CD4-positive, alpha-beta T cell treated with Interleukin-15 for 4 hours (primary cell): ENCODE measurements around the gene SNX15.
A peak's percentile ranks its signal among the peaks of the same experiment; 100 is the strongest.
"Not testable (repeated sequence)": the region's sequence is repeated elsewhere in the genome, so short reads cannot be mapped to it uniquely, and the experiment has no call there.

Source experiments
- DNase-seq: peaks from one replicate; pipeline ENCODE4 v3.0.0-alpha.2; 2020; ENCODE audit warnings: low spot score

Gene SNX15, protein sequence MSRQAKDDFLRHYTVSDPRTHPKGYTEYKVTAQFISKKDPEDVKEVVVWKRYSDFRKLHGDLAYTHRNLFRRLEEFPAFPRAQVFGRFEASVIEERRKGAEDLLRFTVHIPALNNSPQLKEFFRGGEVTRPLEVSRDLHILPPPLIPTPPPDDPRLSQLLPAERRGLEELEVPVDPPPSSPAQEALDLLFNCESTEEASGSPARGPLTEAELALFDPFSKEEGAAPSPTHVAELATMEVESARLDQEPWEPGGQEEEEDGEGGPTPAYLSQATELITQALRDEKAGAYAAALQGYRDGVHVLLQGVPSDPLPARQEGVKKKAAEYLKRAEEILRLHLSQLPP

DNA sequence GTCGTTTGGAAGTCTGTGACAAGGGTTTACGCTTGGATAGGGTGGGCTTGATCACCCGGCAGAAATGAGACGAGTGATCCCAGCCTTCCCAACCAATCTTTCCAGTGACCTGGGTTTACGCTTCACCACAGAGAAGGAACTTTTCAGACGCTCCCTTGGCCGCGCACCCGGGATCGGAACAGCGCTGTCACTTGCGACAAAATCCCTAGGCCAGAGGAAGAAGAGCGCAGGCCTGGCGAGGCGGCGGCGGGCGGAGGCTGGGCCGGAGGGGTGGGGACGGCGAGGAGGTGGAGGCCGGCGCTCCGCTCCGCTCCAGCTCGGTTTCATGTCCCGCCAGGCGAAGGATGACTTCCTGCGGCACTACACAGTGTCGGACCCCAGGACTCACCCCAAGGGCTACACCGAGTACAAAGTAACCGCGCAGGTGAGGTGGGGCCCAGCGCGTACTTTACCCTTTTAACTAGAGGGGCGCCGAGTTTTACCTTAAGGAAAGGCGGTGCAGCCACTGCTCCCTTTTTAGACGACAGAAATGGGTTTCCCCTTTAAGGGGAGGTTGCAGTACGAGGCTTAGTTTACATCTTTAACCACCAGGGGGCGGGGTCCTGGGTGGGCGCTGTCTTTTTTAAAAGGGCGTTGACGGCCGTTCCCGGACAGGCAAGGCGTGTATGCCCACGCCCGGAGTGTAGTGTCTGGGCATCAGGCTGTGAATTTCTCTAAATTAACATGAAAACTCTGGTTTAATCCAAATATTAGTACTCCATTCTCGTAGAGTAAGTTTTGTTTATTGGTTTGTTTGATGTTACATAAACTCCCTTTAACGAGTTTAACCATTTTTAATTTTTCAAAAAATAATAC, at the start of gene SNX15:
TSS of gene SNX15 (plus strand) at position 227 of the 855 bp plus-strand sequence. CDS start at position 326, 99 bp downstream.
- peak; percentile 97 for DNase-seq

DNA sequence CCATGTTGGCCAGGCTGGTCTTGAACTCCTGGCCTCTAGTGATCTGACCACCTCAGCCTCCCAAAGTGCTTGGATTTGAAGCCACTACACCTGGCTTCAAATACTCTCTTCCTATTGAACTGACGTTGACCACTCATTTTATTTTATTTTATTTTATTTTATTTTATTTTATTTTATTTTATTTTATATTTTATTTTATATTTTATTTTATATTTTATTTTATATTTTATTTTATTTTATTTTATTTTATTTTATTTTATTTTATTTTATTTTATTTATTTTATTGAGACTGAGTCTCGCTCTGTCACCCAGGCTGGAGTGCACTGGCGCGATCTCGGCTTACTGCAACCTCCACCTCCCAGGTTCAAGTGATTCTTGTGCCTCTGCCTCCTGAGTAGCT, 43.9 kb upstream of the SNX15 start:
- not testable (repeated sequence) for DNase-seq

DNA sequence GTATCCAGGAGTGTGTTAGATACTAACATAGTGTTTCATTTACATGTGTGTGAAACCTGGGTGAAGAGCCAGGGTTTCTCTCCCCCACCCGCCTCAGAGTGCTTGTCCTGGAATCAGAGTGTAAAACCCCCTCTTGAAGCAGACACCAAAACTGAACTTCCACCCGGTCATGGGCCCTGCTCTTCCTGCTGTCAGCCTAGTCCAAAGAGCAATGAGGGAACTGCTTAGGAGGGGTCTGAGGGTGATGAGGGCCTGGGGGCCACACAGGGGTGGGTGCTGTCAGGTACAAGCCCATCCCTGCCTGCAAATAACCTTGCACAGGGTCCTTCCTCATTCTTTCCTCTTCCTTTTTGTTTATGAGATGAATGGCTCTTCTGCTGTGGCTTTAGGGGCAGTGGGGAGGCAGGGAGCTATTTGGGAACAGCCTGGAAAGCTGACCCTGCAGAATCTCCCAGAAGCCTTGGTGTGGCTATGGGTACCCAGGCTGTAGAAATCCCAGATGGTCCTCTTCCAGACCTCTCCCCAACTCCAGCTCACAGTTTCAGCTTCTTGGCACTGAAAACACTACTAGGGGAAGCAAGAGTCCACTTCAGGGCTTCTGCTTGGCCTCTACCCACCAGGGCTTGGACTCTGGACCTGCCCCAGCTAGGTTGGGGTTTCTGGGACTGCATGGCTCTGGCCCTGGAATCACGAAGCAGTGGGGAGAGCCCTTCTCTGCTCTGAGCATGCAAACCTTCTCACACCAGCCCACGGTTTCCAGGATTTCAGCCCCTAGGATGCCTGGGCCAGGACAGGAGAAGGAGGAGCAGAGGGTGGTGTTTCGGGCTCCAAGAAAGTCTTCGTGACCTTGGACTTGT, 39.0 kb upstream of the SNX15 start:
- DNase-seq: no peak

DNA sequence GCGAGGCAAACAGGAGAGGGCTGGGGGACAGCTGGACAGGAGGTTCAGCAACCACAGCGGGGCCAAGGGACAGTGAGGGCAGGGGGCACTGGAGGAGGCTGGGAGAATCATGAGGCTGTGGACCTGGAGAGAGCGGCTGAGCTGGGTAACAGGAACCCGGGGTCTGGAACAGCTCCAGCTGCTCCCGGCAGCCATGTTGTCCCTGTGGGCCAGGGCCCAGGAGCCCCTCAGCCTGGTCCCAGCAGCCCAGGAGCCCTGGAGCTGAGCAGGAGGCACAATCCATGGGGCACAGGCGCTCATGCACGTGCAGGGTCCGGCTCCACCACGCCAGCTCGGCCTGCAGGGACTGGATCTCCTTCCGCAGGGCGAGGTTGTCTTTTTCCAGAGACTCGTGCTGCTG, 37.8 kb upstream of the SNX15 start:
- DNase-seq: no peak

DNA sequence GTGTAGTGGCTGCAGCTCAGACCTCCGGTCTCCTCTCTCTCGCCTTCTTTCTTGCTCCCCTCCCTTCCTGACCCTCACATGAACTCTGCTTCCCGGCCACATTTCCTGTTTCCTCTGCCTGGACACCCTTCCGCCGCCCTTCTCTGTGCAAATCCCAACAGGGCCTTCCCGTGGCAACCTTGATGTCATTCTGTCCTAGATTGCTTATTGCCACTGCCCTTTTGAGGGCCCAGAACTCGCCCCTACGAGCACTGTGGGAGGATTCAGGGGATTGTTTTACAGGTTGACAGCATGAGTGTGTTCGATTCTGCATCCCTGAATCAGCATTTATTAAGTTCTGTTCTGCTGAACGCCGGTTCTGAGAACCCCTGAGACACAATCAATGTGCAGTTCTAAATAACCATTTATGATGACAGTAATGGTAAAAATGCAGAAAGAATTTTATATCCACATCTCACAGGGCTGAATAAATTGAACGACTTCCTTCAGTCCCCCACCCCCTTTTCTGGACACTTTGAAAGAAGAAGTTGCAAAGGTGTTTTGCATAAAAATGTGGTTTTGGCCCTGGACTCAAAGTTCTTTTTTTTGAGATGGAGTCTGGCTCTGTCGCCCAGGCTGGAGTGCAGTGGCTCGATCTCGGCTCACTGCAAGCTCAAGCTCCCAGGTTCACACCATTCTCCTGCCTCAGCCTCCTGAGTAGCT, 36.9 kb upstream of the SNX15 start:
- no peak for DNase-seq

DNA sequence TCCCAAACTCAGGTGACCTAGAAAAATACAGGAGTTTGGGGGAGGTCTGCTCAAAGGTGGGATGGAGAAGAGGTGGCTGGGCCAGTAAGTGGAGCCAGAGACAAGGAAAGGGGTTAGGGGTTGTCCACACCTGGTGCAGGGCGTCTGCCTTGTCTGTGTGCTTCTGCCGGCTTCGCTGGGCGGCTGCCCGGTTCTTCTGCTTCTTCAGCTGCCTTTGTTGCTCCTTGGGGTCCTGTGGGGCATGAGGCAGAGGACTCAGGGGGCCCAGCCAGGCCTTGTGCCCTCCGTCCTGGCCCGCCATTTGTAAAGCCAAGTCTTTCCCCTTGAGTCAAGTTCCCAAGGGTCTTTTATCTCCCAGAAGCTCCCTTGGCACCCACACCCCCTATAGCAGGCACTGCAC, 32.9 kb upstream of the SNX15 start:
- no peak for DNase-seq

DNA sequence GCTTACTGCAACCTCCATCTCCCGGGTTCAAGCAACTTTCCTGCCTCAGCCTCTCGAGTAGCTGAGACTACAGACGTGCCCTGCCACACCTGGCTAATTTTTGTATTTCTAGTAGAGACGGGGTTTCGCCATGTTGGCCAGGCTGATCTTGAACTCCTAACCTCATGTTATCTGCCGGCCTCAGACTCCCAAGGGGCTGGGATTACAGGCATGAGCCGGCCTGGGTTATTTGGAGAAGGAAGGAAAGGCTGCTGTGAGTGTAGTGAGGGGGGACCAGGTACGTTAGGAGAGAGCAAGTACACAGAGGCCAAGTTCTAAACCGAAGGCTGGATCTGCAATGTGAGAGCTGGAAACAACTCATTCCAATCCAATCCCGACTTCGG, 30.9 kb upstream of the SNX15 start:
- DNase-seq: no peak

DNA sequence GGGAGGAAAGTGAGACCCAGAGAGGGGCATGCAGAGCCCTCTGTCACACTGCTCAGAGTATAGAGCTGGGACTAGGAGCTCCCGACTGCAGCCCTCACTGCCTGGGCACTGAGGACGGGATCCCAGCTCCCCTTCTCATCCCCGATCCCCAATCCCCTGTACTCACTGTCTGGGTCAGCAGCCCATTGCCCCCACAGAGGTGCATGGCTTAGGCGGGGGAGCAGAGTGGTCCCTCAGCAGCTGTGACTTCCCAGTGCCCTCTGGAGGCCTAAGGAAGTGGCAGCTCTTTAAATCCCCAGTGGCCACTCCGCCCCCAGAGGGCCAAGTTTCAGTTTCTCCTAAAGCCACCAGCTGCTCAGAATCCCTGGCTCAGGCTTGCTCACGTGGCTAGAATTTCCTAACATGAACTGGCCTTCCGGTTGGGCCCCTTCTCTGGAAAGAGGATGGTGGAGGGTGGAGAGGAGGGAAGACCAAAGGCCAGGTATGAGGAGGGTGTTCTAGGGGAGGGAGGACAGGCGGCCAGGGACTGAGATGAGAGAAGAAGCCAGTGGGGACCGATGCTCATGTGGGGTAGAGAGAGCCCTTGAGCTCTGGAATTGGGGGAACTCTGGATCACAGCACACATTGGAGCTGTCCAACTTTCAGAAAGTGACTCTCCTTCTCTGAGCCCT, 30.4 kb upstream of the SNX15 start, which contains the start of gene BATF2:
TSS of gene BATF2 (minus strand) at position 262 of the 671 bp plus-strand sequence. CDS start at position 205, 57 bp downstream.
- DNase-seq: no peak

DNA sequence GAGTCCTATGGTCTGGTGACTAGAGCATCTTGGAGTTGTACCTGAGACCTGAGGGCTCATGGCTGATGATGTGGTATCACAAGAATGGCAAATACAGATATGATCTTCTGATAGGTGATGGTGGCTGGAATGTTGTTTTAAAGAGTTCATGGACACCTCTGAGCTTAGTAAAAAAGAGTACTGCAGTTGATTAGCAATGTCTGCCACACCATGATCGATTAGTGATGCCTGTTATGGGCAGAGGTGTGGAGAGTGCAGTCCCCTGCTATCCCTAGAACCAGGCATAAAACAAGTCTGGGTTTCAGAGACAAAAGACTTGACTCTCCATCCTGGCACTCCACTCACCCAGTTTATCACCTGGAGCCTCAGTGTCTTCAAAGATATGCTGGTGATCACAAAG, 29.1 kb upstream of the SNX15 start:
- no peak for DNase-seq

DNA sequence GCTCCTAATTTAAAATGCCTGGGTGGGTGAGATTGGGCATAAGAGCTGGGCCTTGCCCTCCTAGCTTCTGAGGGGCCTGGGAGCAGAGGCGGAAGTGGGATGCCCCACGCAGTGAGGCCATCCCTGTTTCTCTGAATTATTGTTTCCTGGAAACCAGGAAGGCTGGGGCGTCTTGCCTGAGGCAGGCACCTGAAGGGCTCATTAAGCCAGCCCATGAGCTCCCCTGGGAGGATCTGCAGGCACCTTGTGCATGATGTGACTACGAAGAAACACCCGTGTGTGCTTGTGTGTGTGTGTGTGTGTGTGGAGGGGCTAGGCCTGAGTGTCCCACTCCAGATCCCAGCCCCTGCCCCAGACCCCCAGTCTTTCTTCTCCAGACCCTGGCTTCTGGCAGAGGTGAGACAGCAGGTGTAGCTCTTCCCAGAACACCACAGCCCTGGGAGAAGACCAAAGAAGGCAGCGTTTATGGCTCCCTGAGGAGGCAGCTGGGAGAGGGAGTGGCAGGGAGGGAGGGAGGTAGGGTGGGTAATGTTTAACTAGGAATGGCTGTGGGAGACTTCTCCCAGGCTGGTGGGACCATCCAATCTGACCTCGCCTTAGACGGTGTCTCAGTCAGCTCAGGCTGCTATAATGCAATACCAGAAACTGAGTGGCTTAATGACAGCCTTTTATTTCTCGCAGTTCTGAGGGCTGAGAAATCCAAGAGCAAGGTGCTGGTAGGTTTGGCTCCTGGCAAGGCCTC, 28.4 kb upstream of the SNX15 start:
- peak; percentile 2 for DNase-seq

DNA sequence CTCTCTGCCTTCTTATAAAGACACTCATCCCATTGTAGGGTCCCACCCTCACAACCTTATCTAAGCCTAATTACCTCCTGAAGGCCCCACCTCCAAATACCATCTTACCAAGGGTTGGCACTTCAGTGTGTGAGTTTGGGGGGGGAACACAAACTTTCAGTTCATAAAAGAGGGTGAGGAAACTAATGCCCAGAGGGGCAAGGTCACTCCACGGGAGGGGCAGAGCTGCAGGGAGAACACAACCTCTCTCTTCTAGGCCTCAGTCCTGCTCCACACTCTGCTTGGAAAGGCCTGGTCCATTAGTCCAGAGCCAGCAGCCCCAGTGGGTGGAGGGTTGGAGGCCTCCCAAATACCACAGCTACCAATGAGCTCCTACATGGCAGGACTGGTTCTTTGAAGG, 27.8 kb upstream of the SNX15 start:
- no peak for DNase-seq

DNA sequence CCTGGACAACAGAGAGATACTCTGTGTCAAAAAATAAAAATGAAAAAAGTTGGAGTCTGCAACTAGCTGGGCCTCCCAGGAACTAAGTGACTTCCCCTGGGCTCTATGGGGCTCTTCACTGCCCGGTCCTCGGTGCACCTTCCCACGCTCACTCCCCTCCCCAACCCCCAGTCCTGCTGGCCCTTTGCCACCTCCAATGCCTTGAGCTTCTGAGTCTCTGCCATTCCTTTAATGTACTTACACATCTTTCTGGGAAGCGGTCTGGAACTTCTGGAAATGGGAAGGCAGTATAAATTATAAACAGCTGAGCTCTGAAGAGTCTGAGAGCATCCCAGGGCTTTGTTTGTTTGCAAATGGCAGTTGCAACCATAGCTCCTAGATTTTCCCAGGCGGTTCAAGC, 24.5 kb upstream of the SNX15 start:
- no peak for DNase-seq

DNA sequence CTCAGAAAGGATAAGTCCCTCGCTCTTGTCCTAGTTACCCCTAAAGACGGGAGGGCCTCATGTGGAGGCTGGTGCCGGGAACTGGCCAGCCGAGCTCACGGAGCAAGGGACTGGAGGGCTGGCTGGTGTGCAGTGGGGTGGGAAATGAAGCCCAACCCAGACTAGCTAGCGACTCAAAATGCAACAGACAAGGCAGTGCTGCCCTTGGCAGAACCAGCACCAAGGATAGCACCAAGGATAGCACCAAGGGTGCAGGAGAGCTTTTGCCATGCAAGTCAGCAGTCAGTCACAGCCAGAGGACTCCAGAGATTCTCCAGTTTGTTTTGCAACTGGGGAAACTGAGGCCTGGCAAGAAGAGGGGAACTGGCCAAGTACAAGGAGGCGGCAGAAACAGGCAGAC, 24.0 kb upstream of the SNX15 start:
- DNase-seq: no peak

DNA sequence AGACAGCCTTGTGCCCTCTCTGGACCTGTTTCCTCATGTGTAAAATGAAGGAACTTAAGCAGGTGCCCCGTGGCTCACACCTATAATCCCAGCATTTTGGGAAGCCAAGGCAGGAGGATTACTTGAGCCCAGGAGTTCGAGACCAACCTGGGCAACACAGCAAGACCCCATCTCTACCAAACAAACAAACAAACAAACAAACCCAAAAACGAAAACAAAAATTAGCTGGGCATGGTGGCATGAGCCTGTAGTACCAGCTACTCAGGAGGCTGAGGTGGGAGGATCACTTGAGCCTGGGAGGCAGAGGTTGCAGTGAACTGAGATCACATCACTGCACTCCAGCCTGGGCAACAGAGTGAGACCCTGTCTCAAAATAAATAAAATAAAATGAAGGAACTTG, 23.3 kb upstream of the SNX15 start:
- not testable (repeated sequence) for DNase-seq

DNA sequence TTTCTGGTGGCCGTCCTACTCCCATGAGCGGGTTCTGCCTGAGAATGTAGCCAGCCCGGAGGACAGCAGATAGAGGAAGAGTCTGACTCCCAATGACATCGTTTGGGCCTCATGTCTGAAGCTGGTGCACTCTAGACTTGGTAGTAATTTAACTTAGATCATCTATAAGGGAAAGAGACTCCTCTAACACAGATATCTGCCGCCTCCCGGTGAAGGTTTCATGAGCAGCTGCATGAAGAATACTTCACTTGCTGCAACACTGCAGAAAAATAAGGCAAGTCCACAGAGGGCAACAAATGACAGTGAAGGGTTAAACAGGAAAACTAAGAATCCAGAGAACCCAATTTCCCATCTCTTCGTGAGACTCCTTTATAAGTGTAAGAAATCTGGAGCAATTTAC, 19.2 kb upstream of the SNX15 start:
- no peak for DNase-seq

DNA sequence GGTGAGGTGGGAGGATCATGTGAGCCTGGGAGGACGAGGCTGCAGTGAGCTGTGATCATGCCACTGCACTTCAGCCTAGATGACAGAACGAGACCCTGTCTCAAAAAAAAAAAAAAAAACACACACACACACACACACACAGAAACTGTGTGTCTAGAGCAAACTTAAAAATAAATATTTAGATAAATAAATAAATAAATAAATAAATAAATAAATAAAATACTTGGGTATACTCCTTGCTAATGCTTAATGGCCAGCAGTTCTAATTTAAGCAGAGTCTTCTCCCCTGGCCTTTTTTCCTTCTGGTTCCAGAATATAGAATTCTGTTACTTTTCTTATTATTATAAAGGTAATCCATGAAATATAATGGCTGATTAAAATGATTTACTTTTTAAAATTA, 18.4 kb upstream of the SNX15 start:
- no peak for DNase-seq

DNA sequence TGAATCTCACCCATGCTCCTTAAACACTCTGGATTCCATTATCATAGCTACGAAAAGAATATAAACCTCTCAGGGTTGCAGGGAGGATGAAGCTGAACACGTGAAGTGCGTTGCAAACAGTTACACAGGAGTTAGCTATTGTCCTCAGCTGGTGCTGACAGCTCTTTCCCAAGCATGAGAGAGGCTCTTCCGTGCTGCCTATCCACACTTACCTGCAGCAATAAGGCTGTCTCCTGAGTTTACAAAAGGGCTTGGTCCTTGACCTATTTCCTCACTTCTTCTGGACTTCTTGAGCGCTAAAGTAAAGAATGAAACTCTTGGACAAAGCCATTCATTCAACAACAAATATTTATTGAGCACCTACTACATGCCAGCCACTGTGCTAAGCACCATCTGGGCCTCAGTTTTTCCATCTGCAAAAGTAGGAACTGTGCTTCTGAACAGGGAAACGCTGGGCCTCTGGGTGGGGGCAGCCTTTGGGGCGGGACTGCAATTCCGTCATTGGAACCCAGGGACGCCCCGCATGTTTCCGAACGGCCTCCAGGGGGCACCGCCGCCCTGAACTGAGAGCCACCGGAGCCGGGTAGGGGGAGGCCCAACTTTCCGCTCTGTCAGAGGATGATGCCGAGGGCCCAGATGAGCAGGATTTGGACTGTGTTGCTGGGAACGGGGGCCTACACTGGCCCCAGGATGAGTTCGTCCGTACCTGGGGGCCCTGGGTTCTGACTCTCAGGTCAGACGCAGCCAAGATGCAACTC, 13.9 kb upstream of the SNX15 start:
- peak; percentile 90 for DNase-seq

DNA sequence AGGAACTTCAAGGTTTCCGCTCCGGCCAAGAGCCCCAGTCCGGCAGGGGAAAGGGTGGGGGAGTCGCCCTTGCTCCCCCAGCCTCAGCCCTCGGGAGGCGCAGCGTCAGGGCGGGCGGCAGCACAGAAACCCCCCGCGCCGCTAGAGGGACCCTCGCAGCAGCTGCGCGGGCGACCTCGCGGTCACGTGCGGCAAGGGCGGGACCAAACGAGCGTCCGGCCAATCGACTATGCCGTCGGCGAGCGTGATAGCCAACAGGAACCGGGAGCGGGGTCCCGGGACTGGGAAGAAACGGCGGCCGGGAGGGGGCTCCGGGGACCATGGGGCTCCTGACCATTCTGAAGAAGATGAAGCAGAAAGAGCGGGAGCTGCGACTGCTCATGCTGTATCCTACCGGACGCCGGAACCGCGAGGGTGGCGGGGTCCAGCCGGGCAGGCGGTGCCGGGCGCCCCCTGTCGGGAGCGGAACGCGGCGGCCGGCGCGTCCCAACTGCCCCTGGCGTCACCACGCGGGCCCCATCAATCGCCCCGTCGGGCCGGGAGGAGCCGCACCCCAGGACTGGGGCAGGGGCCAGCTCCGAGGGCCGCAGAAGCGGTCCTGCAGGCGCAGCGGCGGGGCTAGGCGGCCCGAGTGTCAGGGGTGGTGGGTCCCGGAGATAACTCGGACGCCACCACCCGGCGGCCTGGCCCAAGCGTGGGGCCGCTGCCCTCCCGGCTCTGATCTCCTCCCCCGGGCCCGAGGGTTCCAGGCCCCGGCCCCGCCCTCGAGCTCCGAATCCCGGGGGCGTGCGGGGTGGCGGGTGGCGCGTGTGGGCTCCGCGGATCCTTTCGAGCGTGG, 13.1 kb upstream of the SNX15 start, which contains the start of gene ARL2:
TSS of gene ARL2 (plus strand) at position 273 of the 838 bp plus-strand sequence. CDS start at position 321, 48 bp downstream.
- peak; percentile 88 for DNase-seq
